GM18867 (cell line): ENCODE results near the gene ADGRD2.

ENCODE experiments used
- ATAC-seq: cut with Tn5 transposase; IDR thresholded peaks from one replicate; pipeline ENCODE4 v1.9.1; 2021; ENCODE audit warnings: mild to moderate bottlenecking, moderate library complexity; ENCODE audit not compliant: unreplicated experiment

The ADGRD2 gene

GRCh38 chr9:124456341-124457078, 6.3 kb downstream of the ADGRD2 start:
- no peak for ATAC-seq

- no peak for ATAC-seq
Observed at GRCh38 chr9:124457079-124457886, 7.0 kb downstream of the ADGRD2 start.

- ATAC-seq: no peak
Observed at GRCh38 chr9:124457887-124458431, 7.7 kb downstream of the ADGRD2 start.

GRCh38 chr9:124458441-124458840, 8.2 kb downstream of the ADGRD2 start:
- ATAC-seq: no peak

- ATAC-seq: no peak
Observed at GRCh38 chr9:124462739-124463138, 12.5 kb downstream of the ADGRD2 start.

- no peak for ATAC-seq
Observed at GRCh38 chr9:124465736-124466135, 15.5 kb downstream of the ADGRD2 start.

GRCh38 chr9:124467410-124468060, 17.3 kb downstream of the ADGRD2 start:
- ATAC-seq: no peak

GRCh38 chr9:124468061-124468740, 17.9 kb downstream of the ADGRD2 start:
- no peak for ATAC-seq

GRCh38 chr9:124469011-124469832, 19.0 kb downstream of the ADGRD2 start:
- ATAC-seq: no peak

GRCh38 chr9:124470306-124470705, 20.1 kb downstream of the ADGRD2 start:
- ATAC-seq: no peak

- ATAC-seq: no peak
Observed at GRCh38 chr9:124470726-124471125, 20.5 kb downstream of the ADGRD2 start.

- ATAC-seq: no peak
Observed at GRCh38 chr9:124471761-124472160, 21.5 kb downstream of the ADGRD2 start.

- ATAC-seq: no peak
Observed at GRCh38 chr9:124472770-124473169, 22.5 kb downstream of the ADGRD2 start.

GRCh38 chr9:124473310-124473709, 23.1 kb downstream of the ADGRD2 start:
- no peak for ATAC-seq

GRCh38 chr9:124474151-124474550, 23.9 kb downstream of the ADGRD2 start:
- ATAC-seq: no peak

GRCh38 chr9:124475158-124475867, 25.1 kb downstream of the ADGRD2 start:
- no peak for ATAC-seq

GRCh38 chr9:124475868-124476690, 25.8 kb downstream of the ADGRD2 start:
- ATAC-seq: no peak

GRCh38 chr9:124477211-124477647, 27.0 kb downstream of the ADGRD2 start:
- no peak for ATAC-seq
